Stimulated activated CD8-positive, alpha-beta memory T cell treated with anti-CD3 and anti-CD28 coated beads, Interleukin-12 subunit alpha, Interleukin-12 subunit beta, amount 100 ng/mL, for 4 hours (primary cell): ENCODE measurements around the gene MAPK1IP1L.
A peak's percentile ranks its signal among the peaks of the same experiment; 100 is the strongest.
"Not testable (repeated sequence)": the region's sequence is repeated elsewhere in the genome, so short reads cannot be mapped to it uniquely, and the experiment has no call there.

ENCODE experiments used
- DNase-seq: peaks from one replicate; pipeline ENCODE4 v3.0.0-alpha.2; 2020; ENCODE audit warnings: low read depth

MAPK1IP1L gene

GRCh38 chr14:55051423-55052268, at the start of gene MAPK1IP1L:
Gene MAPK1IP1L, plus strand, starts transcription at chr14:55051647. Its CDS starts 10,037 bp downstream, at chr14:55061684.
- peak; percentile 86 for DNase-seq

- DNase-seq: no peak
These were observed 46.4 kb upstream of the MAPK1IP1L start for GRCh38 chr14:55005071-55005470.

GRCh38 chr14:55015006-55015405, 36.4 kb upstream of the MAPK1IP1L start:
- DNase-seq: no peak

GRCh38 chr14:55019968-55020554, 31.4 kb upstream of the MAPK1IP1L start:
- no peak for DNase-seq

GRCh38 chr14:55024365-55024764, 27.1 kb upstream of the MAPK1IP1L start:
- not testable (repeated sequence) for DNase-seq

- no peak for DNase-seq
These were observed 25.5 kb upstream of the MAPK1IP1L start for GRCh38 chr14:55025948-55026347.

- no peak for DNase-seq
These were observed 25.0 kb upstream of the MAPK1IP1L start for GRCh38 chr14:55026441-55026792.

- peak; percentile 96 for DNase-seq
These were observed 24.5 kb upstream of the MAPK1IP1L start, which contains the start of the genes SOCS4 and WDHD1 for GRCh38 chr14:55026793-55027561. Gene SOCS4, plus strand, starts transcription at chr14:55027236. Its CDS starts 15,806 bp downstream, at chr14:55043042. Gene WDHD1, minus strand, starts transcription at chr14:55027099. Its CDS starts 312 bp downstream, at chr14:55026787.

- DNase-seq: no peak
These were observed 23.4 kb upstream of the MAPK1IP1L start for GRCh38 chr14:55028066-55028465.

- DNase-seq: no peak
These were observed 23.0 kb upstream of the MAPK1IP1L start for GRCh38 chr14:55028476-55028875.

- no peak for DNase-seq
These were observed 20.3 kb upstream of the MAPK1IP1L start for GRCh38 chr14:55031190-55031589.

GRCh38 chr14:55037995-55038394, 13.5 kb upstream of the MAPK1IP1L start:
- not testable (repeated sequence) for DNase-seq

GRCh38 chr14:55038708-55039107, 12.7 kb upstream of the MAPK1IP1L start:
- no peak for DNase-seq

GRCh38 chr14:55043528-55043927, 7.9 kb upstream of the MAPK1IP1L start:
- no peak for DNase-seq

- no peak for DNase-seq
These were observed 6.4 kb upstream of the MAPK1IP1L start for GRCh38 chr14:55045087-55045486.

GRCh38 chr14:55047301-55048053, 4.0 kb upstream of the MAPK1IP1L start:
- DNase-seq: no peak

- DNase-seq: no peak
These were observed 2.5 kb upstream of the MAPK1IP1L start for GRCh38 chr14:55048900-55049436.

- DNase-seq: no peak
These were observed 353 bp upstream of the MAPK1IP1L start for GRCh38 chr14:55051165-55051422.

GRCh38 chr14:55052269-55052930, 953 bp downstream of the MAPK1IP1L start:
- DNase-seq: no peak

- DNase-seq: no peak
These were observed 1.6 kb downstream of the MAPK1IP1L start for GRCh38 chr14:55053018-55053417.

GRCh38 chr14:55053500-55053899, 2.1 kb downstream of the MAPK1IP1L start:
- no peak for DNase-seq
